ENCODE data around the gene SLC44A2.

- TF ChIP-seq CTCF (conservative IDR thresholded peaks at IDR 0.05 in 1 of 2, IDR thresholded peaks at IDR 0.05 in 1 of 2; ENCODE audit: low read depth in 1 of 2, low read length in 2 of 2) (no peak), EZH2 (IDR thresholded peaks at IDR 0.05; ENCODE audit: low read length, missing control alignments) (no peak)
Measured at GRCh38 chr19:10582091-10582490, 43.3 kb upstream of the SLC44A2 start.

Measured in fibroblast of lung (primary cell).